K562 (cell line): ENCODE measurements around the gene SYNE2.

ENCODE experiments used
- BRCA1 ChIP-seq, 2 experiments: fragments of 450-650 bp in 1 of 2; sonication (generic) in 1 of 2; formaldehyde crosslinking in 1 of 2; IDR thresholded peaks; 2 replicates each; pipeline versions ENCODE4 v1.5.0 to v1.6.1; 2017 to 2020; ENCODE audit warnings: mild to moderate bottlenecking in 1 of 2, missing genetic modification reagents in 1 of 2
- NBN ChIP-seq: fragments of 450-650 bp; IDR thresholded peaks from 2 replicates; pipeline ENCODE4 v1.6.1; 2016; ENCODE audit warnings: low read depth, mild to moderate bottlenecking
- SIRT6 ChIP-seq: IDR thresholded peaks from one replicate; pipeline ENCODE4 v1.6.1; 2012; ENCODE audit warnings: low read depth, mild to moderate bottlenecking, control low read depth, inconsistent platforms, low read length, moderate library complexity
- UBTF ChIP-seq, 2 experiments: IDR thresholded peaks; 2 replicates each; pipeline ENCODE4 v1.6.1; 2012; ENCODE audit warnings: improper control_type of control experiment in 2 of 2, low read depth in 2 of 2, low read length in 2 of 2, borderline replicate concordance in 1 of 2

GRCh38 chr14:64215274-64215673 lies 362.5 kb downstream of the SYNE2 start:
- TF ChIP-seq UBTF (IDR thresholded peaks at IDR 0.05; ENCODE audit: borderline replicate concordance in 1 of 2, low read depth in 2 of 2, low read length in 2 of 2) (no peak), BRCA1 (IDR thresholded peaks at IDR 0.05) (no peak), BRCA1 (CRISPR knock-in tag; IDR thresholded peaks at IDR 0.05) (no peak), SIRT6 (no peak), NBN (no peak)
